ENCODE measurements around the gene ADRA2B.

The ADRA2B gene

GRCh38 chr2:96108541-96109360 lies 7.6 kb downstream of the ADRA2B start:
- peaks cover 4% of the 10 kb centered on the region for H3K4me1 ChIP-seq (ENCODE audit: control insufficient read depth, insufficient read depth, low read length)
- H3K27me3 ChIP-seq (ENCODE audit: control insufficient read depth, insufficient read depth, low read length): no peaks in the 10 kb centered on the region
- H3K9ac ChIP-seq (ENCODE audit: low read length): no peak overlapping the region
- H3K27ac ChIP-seq (ENCODE audit: low read depth, low read length): no peak overlapping the region
- no peaks in the 10 kb centered on the region for H3K36me3 ChIP-seq (ENCODE audit: control insufficient read depth, insufficient read depth, low read length)
- H3K4me3 ChIP-seq (ENCODE audit: low read length): no peak overlapping the region

GRCh38 chr2:96108151-96108540 lies 8.2 kb downstream of the ADRA2B start:
- Histone ChIP-seq H3K4me1 (ENCODE audit: control insufficient read depth, insufficient read depth, low read length) (peaks cover 4% of the 10 kb centered on the region), H3K4me3 (ENCODE audit: low read length) (no peak overlapping the region), H3K27me3 (ENCODE audit: control insufficient read depth, insufficient read depth, low read length) (no peaks in the 10 kb centered on the region), H3K27ac (ENCODE audit: low read depth, low read length) (no peak overlapping the region), H3K36me3 (ENCODE audit: control insufficient read depth, insufficient read depth, low read length) (no peaks in the 10 kb centered on the region), H3K9ac (ENCODE audit: low read length) (no peak overlapping the region)

GRCh38 chr2:96107708-96108065 lies 8.7 kb downstream of the ADRA2B start:
- peaks cover 4% of the 10 kb centered on the region for H3K4me1 ChIP-seq (ENCODE audit: control insufficient read depth, insufficient read depth, low read length)
- no peaks in the 10 kb centered on the region for H3K27me3 ChIP-seq (ENCODE audit: control insufficient read depth, insufficient read depth, low read length)
- no peak overlapping the region for H3K4me3 ChIP-seq (ENCODE audit: low read length)
- H3K36me3 ChIP-seq (ENCODE audit: control insufficient read depth, insufficient read depth, low read length): no peaks in the 10 kb centered on the region
- no peak overlapping the region for H3K9ac ChIP-seq (ENCODE audit: low read length)
- no peak overlapping the region for H3K27ac ChIP-seq (ENCODE audit: low read depth, low read length)

- Histone ChIP-seq H3K36me3 (ENCODE audit: control insufficient read depth, insufficient read depth, low read length) (no peaks in the 10 kb centered on the region), H3K27me3 (ENCODE audit: control insufficient read depth, insufficient read depth, low read length) (no peaks in the 10 kb centered on the region), H3K9ac (ENCODE audit: low read length) (no peak overlapping the region), H3K4me1 (ENCODE audit: control insufficient read depth, insufficient read depth, low read length) (peaks cover 4% of the 10 kb centered on the region), H3K4me3 (ENCODE audit: low read length) (no peak overlapping the region), H3K27ac (ENCODE audit: low read depth, low read length) (no peak overlapping the region)
Measured at GRCh38 chr2:96106991-96107707, 9.2 kb downstream of the ADRA2B start.

- Histone ChIP-seq H3K27ac (ENCODE audit: low read depth, low read length) (no peak overlapping the region), H3K9ac (ENCODE audit: low read length) (no peak overlapping the region), H3K27me3 (ENCODE audit: control insufficient read depth, insufficient read depth, low read length) (no peaks in the 10 kb centered on the region), H3K4me1 (ENCODE audit: control insufficient read depth, insufficient read depth, low read length) (peaks cover 4% of the 10 kb centered on the region), H3K36me3 (ENCODE audit: control insufficient read depth, insufficient read depth, low read length) (no peaks in the 10 kb centered on the region), H3K4me3 (ENCODE audit: low read length) (no peak overlapping the region)
Measured at GRCh38 chr2:96105994-96106715, 10.2 kb downstream of the ADRA2B start.

- no peak overlapping the region for H3K27ac ChIP-seq (ENCODE audit: low read depth, low read length)
- H3K4me3 ChIP-seq (ENCODE audit: low read length): no peak overlapping the region
Measured at GRCh38 chr2:96105152-96105915, 11.0 kb downstream of the ADRA2B start.

GRCh38 chr2:96104487-96104861 lies 11.9 kb downstream of the ADRA2B start:
- no peak overlapping the region for H3K9ac ChIP-seq (ENCODE audit: low read length)
- H3K4me3 ChIP-seq (ENCODE audit: low read length): no peak overlapping the region
- peaks cover 4% of the 10 kb centered on the region for H3K4me1 ChIP-seq (ENCODE audit: control insufficient read depth, insufficient read depth, low read length)
- H3K36me3 ChIP-seq (ENCODE audit: control insufficient read depth, insufficient read depth, low read length): no peaks in the 10 kb centered on the region
- no peaks in the 10 kb centered on the region for H3K27me3 ChIP-seq (ENCODE audit: control insufficient read depth, insufficient read depth, low read length)
- H3K27ac ChIP-seq (ENCODE audit: low read depth, low read length): no peak overlapping the region

More at GRCh38 chr2:96105152-96105915, 11.0 kb downstream of the ADRA2B start:
- Histone ChIP-seq H3K9ac (ENCODE audit: low read length) (no peak overlapping the region), H3K36me3 (ENCODE audit: control insufficient read depth, insufficient read depth, low read length) (no peaks in the 10 kb centered on the region), H3K4me1 (ENCODE audit: control insufficient read depth, insufficient read depth, low read length) (peaks cover 4% of the 10 kb centered on the region), H3K27me3 (ENCODE audit: control insufficient read depth, insufficient read depth, low read length) (no peaks in the 10 kb centered on the region)

GRCh38 chr2:96103761-96104486 lies 12.4 kb downstream of the ADRA2B start:
- H3K9ac ChIP-seq (ENCODE audit: low read length): no peak overlapping the region
- H3K4me1 ChIP-seq (ENCODE audit: control insufficient read depth, insufficient read depth, low read length): no peaks in the 10 kb centered on the region
- H3K27ac ChIP-seq (ENCODE audit: low read depth, low read length): no peak overlapping the region
- H3K4me3 ChIP-seq (ENCODE audit: low read length): no peak overlapping the region
- H3K36me3 ChIP-seq (ENCODE audit: control insufficient read depth, insufficient read depth, low read length): no peaks in the 10 kb centered on the region
- no peaks in the 10 kb centered on the region for H3K27me3 ChIP-seq (ENCODE audit: control insufficient read depth, insufficient read depth, low read length)

- Histone ChIP-seq H3K27ac (ENCODE audit: low read depth, low read length) (no peak overlapping the region), H3K36me3 (ENCODE audit: control insufficient read depth, insufficient read depth, low read length) (no peaks in the 10 kb centered on the region), H3K4me1 (ENCODE audit: control insufficient read depth, insufficient read depth, low read length) (no peaks in the 10 kb centered on the region)
Measured at GRCh38 chr2:96103187-96103601, 13.2 kb downstream of the ADRA2B start.

GRCh38 chr2:96102596-96103186 lies 13.7 kb downstream of the ADRA2B start:
- Histone ChIP-seq H3K9ac (ENCODE audit: low read length) (no peak overlapping the region), H3K36me3 (ENCODE audit: control insufficient read depth, insufficient read depth, low read length) (no peaks in the 10 kb centered on the region), H3K4me3 (ENCODE audit: low read length) (no peak overlapping the region), H3K27ac (ENCODE audit: low read depth, low read length) (no peak overlapping the region), H3K27me3 (ENCODE audit: control insufficient read depth, insufficient read depth, low read length) (no peaks in the 10 kb centered on the region), H3K4me1 (ENCODE audit: control insufficient read depth, insufficient read depth, low read length) (no peaks in the 10 kb centered on the region)

More at GRCh38 chr2:96103187-96103601, 13.2 kb downstream of the ADRA2B start:
- no peak overlapping the region for H3K9ac ChIP-seq (ENCODE audit: low read length)
- H3K4me3 ChIP-seq (ENCODE audit: low read length): no peak overlapping the region
- H3K27me3 ChIP-seq (ENCODE audit: control insufficient read depth, insufficient read depth, low read length): no peaks in the 10 kb centered on the region

GRCh38 chr2:96100893-96101304 lies 15.5 kb downstream of the ADRA2B start:
- Histone ChIP-seq H3K4me3 (ENCODE audit: low read length) (no peak overlapping the region), H3K27me3 (ENCODE audit: control insufficient read depth, insufficient read depth, low read length) (no peaks in the 10 kb centered on the region), H3K27ac (ENCODE audit: low read depth, low read length) (no peak overlapping the region), H3K4me1 (ENCODE audit: control insufficient read depth, insufficient read depth, low read length) (no peaks in the 10 kb centered on the region), H3K36me3 (ENCODE audit: control insufficient read depth, insufficient read depth, low read length) (no peaks in the 10 kb centered on the region), H3K9ac (ENCODE audit: low read length) (no peak overlapping the region)
